Erythroblast (primary cell): ENCODE measurements around the gene CERS6.

Source experiments
- GATA1 ChIP-seq: IDR thresholded peaks from 2 replicates; pipeline ENCODE4 v1.6.1; 2011; ENCODE audit warnings: low read depth, mild to moderate bottlenecking, control low read depth, low read length, moderate library complexity
- POLR2A ChIP-seq: IDR thresholded peaks from 2 replicates; pipeline ENCODE4 v1.6.1; 2011; ENCODE audit warnings: mild to moderate bottlenecking, low read length

DNA sequence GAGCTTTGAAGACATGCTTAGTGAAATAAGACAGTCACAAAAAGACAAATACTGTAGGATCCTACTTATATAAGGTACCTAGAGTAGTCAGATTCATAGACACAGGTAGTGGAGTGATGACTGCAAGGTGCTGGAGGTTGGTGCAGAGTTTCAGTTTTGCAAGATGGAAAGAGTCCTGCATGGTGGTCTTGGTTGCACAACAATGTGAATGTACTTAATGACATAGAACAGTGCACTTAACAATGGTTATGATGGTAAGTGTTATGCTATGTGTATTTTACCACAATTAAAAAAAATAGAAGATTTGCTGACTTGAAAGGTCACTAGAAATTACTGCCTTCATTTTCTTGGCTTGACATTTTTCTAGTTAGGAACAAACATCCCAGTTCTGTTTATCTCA is 9.5 kb downstream of the CERS6 start:
- no peak for TF ChIP-seq POLR2A
- TF ChIP-seq GATA1: no peak
